SK-MEL-5 (cell line): Measurements from ENCODE around the gene TLCD3B. TPM values are rescaled to one million over a fixed set of nuclear protein-coding genes. Genes with fewer than 3 reads are reported as not detected.

ENCODE experiments used
- DNase-seq: peaks from one replicate; pipeline ENCODE4 v3.0.0-alpha.2; 2016; ENCODE audit warnings: low read depth, low spot score
- in situ Hi-C: cut with HindIII; loops from 2 replicates; pipeline ENCODE4 v1.10.0; 2016; ENCODE audit warnings: low sequenced_read_pairs, high pct_unique_total_duplicates, low pct_unique_long_range_greater_than_20kb
- total RNA-seq: library from RNA; depleted of rRNA; stranded (reverse); fragments of >200 nt; shearing (Covaris generic); gene quantifications from 2 replicates; pipeline ENCODE4 v1.2.3, GENCODE V29; 2014

Gene TLCD3B
- total RNA-seq, 1 experiment from 2014 or later: not detected

DNA sequence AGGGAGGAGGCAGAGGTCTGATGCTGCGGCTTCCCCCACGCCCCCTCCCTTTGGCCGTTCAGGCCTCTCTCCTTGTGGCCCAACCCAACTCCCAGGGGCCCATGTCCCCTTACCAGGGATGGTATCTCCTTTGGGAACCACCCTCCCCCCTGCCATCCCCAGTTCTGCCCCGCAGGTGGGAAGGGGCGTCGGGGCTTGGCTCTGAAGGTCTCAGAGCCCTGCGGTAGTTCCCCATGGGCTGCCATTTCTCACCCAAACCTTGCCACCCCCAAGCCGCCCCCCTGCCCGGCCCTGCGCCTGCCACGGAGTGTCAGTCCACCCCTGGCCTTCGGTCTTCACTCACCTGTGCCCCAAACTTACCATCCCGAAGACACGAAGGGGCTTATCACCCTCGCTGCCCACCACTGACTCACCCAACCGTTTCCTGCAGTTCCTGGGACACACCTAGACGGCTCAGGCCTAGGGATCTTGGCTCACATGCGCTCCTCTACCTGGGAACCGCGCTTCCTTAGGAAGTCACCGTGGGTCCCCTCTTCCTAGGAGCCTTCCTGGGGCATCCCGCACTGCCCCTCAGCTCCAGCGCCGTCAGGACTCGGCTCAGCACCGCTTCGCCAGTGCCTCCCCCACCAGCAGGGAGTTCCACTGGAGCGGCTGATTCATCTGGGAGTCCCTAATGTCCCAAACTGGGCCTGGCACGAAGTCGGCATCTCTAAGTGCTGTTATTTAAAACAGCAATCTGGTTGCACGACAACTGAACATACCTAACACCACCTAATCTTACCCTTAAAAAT is 19.2 kb downstream of the TLCD3B start:
- no peak for DNase-seq
- in situ Hi-C loops: no loop called here

DNA sequence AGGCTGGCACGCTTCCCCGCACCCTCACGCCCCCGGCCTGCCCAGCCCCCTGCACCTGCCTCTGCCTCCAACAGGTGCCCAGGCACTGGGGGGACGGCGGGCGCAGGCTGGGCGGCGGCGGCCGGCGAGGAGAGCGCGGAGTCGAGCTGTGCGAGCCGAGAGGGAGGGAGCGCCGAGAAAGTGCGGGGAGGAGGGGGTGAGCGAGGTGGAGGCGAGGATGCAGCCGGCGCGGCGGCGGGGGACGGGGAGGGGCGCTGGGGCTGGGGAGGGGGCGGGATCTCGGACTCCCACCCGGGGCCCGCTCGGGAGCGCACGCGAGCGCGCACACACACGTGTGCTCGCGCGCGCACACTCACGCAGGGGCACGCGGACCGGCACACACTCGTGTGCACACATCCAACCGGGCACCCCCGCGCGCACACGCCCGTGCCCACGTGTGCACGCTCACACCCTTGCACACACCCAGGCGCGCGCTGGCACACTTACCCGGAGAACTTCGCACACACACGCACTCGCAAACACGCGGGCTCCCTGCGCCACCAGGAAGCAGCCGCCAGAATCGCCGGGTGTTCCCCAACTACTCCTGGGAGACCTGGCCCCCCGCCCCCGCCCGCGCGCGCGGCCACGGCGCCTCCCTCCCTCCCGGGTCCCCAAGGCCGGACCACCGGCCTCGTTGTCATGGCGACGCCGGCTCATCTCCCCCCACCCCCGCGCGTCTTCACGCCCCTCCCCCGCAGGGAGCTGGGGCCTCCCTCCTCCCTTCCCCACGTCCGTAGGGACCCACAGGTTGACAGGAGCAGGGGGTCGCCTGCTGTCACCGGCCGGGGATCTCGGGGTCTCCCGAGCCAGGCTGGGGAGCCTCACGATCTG is 20.0 kb downstream of the TLCD3B start, which contains the start of gene DOC2A:
DOC2A (minus strand) TSS at position 184 of the 870 bp plus-strand sequence. CDS start 805 bp downstream, outside the sequence.
- in situ Hi-C loops: no loop called here
- DNase-seq: no peak

DNA sequence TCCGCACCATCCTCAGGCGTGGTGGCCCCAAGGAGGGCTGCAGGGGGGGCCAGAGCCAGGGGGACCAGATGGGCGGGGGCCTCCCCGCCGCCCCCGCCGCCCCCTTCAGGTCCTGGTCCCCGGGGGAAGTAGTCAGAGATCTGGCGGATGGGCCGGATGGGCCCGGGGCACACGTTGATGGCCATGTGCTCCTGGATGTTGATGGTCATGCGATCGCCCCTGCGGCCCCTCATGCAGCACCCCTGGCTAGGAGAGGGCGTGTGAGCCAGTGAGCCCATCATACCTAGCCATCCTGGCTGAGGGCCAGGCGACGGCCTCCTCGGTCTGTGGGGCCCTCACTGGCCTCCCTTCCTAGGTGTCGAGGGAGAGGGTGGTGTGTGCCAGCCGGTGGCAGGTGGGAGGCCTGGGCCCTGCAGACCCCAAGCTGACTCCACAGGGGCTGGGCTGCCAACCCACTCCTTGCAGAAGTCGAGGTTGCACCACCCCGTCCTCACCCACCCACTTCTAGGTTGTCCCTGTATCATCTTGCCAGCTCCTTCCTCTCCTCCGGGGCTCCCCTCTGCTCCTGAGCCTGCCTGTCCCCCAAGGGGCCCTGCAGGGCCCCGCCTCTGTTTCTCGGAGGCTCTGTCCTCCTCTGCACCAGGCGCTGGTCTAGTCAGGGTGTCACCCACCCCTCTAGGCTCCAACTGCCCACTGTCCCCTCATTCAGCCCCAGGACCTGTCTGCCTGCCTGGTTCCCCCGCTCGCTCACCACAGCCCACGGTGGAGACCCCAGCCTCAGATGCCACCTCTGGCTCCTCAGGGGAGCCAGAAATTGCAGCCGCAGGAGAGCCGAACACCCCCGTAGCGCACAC is 20.9 kb downstream of the TLCD3B start:
- DNase-seq: no peak
- in situ Hi-C loops: no loop called here

DNA sequence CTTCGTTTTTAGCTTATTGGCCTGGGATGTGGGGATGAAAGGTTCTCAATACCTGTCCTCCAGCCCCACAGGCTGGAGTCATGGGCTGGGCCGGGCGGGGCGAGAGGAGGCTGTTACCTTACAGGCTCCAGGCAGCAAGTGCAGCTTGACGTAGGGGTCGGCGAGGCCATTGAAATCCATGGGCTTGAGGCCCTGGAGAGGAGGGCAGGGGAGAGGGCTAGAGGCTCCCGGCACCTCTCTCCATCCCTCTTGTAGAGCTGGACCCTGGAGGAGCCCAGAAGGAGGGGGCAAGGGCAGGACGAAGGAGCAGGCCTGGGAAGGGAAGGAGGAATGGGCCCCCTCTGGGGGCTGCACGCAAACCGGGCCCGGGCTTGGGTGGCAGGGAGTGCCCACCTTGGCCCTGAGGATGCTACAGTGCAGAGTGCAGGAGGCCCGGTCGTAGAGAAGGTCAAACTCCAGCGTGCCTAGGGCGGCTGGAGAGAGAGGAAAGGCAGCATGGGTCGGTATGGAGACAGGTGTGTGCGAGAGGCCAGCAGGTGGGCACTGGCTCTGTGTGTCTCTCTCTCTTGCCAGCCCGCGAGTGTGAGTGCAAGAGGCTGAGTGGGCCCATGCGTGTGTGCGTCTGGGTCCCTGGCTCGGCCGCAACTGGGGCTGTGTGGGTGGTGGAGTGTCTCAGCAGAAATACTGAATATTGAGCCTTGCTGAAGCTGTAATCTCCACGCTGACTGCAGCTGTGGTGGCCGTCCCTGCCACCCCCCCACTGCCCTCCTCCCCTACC is 21.8 kb downstream of the TLCD3B start:
- in situ Hi-C loops: no loop called here
- no peak for DNase-seq

DNA sequence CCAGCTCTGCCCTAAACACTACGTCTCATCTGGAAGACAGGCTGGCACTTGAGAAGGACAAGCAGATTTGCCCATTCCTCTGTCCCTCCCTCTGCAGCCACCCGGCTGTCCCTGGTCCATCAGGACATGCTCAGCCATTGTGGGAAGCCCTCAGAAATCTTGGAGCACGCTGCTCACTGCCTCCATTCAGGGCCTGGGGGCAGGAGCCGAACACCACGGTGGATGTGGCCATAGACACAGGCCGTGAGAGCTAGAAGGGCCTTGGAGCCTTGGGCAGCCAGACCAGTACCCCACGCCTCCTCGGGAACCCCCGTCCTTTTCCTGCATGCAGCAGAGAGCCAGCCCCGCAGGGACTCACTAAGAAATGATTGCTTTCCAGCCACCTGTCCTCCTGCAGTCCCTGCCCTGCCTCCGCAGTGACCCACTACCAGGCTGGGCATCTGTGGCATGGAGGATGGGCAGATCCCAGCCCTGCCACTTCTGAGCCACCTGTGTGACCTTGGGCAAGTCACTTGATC is 23.6 kb downstream of the TLCD3B start:
- DNase-seq: no peak
- in situ Hi-C loops: no loop called here

DNA sequence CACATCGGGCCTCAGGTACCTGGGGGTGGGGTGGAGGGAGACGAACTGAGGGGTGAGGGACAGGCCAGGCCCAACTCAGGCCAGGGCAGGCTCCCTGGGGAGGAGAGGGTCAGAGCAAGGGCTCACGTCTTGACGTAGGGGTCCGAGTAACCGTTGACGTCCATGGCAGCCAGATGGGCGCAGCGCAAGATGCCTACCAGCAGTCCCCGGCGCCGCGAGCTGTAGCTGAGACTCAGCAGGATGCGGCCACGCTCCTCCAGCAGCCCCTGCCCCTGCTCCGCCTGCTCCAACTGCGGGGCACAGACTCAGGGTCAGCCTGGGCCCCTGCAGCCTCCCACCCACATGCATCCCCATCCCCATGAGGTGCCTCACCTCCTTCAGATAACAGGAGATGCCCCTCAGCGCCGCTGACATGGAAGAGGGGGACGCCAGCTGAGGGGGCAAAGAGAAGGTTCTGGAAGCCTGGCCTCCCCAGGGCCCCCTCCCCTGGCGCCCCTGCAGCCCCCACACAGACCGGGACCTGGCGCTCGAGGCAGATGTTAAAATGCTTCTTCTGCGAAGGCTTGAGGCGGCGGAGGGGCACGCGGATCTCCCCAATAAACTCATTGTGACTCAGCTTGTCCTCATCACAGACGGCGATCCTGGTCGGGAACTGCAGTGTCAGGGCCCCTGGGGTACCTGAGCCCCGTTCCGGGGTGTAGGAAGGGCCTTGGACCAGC is 24.3 kb downstream of the TLCD3B start:
- DNase-seq: no peak
- in situ Hi-C loops: no loop called here

DNA sequence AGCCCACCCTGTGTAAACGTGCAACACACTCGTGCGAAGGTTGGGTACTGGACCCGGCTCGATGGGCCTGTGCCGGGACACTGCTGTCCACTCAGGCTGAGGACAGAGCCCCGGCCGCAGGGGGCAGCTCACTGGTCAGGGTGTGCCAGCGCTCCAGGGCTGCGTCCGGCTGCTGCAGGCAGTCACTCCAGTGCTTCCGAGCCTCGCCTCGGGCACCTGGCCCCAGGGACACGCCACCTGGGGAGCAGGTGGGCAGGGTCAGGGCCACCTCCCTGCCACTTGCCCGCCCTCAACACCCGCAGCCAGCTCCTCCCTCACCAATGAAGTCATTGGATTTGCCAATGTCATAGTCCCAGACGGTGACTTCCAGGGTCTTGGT is 25.0 kb downstream of the TLCD3B start:
- DNase-seq: no peak
- in situ Hi-C loops: no loop called here

DNA sequence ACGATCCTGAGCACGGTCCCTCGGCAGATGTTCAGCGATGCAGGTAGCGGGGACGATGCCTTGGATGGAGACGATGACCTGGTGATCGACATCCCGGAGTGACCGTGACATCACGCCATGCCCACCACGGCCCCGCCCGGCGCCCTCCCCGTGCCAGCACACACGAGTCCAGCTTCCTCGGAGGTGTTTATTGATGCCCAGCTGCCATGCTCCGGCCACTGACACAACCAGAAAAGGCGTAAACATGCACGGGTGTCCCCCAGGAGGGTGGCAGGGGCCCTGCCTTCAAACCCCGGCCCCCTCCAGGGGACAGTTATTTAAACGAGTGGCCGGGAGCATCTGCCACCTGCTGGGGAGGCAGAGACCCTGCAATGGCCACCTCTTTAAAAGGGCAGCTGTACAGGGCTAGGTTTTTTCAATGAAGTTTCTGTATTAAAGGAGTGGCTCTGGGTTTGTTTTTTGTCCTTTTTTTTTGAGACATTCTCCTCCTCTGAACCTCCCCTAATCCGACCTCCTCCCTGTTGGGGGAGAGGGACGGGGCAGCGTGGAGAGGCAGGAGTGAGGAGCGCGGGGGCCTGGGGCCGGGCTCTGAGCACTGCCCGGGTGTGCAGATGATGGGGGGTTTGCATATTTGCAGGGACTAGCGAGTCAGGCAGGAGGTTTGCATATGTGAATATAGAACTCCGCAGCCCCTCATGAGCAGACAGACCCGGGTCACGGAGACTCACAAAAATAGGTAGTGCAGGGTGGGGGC is 25.6 kb downstream of the TLCD3B start:
- peak; percentile 51 for DNase-seq
- in situ Hi-C loops: no loop called here

DNA sequence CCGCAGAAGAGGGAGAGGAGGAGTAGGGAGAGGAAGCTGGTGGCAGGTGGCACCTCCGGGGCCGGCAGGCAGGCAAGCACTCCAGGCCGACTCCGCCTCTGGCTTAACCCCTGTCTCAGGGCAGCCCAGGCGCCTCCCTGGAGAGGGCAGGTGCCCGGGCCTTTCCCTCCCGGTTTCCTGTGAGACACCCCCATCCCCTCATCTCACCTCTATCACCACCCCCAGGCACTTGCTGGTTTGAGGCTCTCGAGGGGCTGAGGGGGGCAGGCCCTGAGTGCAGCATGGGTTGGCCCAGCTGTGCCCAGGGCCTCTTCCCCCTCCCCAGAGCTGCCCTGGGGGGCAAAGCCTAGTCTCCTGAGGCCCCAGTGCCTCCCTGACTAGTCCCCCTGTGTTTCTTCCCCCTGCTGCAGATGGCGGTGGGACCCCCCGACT is 26.2 kb downstream of the TLCD3B start:
- in situ Hi-C loops: no loop called here
- DNase-seq: no peak

DNA sequence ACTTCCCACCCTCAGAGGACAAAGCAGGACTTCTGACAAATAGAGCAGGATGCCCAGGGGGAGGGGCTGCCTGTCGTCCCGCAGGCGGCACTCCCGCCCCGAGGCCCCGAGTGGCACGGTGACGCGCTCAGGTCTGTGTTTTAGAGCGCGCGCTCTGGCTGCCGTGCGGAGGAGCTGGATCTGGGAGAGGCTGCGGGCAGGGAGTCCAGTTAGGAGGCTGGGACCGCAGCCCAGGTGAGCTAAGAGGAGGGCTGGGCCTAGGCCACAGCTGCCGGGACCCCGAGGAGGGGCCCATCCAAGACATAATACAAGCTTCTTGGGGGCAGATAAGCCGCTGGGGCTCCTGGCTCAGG is 26.7 kb downstream of the TLCD3B start:
- DNase-seq: no peak
- in situ Hi-C loops: no loop called here

DNA sequence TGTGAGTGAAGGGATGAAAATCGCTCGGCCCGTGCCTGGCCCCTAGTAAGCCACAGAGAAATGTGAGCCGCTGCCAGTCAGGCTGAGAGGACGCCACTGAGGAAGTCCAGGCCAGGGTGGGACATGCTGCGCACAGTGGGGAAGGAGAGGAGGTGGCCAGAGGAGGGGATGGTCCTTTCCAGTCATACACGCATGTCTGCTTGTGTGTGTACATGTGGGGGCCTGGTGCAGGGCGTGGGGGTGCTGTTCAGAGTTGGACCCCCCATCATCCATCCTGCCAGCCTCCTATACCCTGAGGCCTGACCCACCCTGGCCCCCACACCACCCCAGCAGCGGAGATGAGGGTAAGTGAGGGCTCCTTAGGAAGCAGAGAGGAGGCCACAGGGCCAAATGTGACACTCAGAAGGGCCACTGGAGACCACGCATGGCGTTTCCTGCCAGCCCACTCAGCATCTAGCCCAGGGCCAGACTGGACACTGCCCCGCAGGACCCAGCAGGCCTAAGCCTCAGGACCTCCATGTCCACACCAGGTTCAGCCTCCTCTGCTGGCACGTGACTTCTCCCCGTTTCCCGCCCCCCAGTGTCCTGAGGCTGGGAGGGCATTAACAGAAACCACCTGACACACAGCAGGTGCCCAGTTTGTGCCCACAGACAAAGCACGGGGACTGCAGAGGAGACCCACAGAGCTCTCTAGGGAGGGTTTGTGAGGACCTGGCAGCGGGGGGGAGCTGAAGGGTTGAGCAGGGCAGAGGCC is 27.2 kb downstream of the TLCD3B start:
- in situ Hi-C loops: no loop called here
- no peak for DNase-seq

DNA sequence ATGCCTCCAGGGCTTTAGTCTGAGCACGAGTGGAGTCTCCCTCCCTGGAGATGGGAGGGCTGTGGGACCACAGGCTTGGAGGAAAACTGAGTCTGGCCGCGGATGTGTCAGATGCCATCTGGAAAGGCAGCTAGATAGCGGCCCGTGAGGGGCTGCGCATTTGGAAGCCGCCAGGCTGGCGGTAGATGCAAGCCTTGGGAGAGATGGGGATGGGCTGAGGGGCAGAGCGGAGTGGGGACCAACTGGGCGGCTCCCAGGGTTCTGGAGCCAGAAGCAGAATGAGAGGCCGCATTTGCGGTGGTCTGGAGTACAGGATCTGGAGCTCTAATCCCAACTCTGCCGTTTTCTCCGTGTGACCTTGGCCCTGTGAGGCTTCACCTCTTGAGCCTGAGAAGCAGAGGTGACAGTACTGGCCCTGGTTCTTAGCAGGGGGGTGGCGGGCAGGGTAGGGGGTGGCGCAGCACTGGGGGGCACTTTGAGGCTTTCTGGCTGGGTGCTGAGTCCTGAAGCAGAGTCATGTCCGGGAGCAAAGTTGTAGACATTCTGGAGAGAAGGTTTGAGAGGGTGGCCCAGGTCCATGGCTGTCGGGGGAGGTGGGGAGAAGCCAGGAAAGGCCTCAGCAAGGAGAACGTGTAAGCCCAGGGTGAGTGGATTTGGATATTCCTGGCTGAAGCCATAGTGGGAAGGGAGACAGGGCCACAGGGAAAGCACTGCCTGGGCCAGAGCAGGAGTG is 28.3 kb downstream of the TLCD3B start:
- in situ Hi-C loops: no loop called here
- DNase-seq: no peak

DNA sequence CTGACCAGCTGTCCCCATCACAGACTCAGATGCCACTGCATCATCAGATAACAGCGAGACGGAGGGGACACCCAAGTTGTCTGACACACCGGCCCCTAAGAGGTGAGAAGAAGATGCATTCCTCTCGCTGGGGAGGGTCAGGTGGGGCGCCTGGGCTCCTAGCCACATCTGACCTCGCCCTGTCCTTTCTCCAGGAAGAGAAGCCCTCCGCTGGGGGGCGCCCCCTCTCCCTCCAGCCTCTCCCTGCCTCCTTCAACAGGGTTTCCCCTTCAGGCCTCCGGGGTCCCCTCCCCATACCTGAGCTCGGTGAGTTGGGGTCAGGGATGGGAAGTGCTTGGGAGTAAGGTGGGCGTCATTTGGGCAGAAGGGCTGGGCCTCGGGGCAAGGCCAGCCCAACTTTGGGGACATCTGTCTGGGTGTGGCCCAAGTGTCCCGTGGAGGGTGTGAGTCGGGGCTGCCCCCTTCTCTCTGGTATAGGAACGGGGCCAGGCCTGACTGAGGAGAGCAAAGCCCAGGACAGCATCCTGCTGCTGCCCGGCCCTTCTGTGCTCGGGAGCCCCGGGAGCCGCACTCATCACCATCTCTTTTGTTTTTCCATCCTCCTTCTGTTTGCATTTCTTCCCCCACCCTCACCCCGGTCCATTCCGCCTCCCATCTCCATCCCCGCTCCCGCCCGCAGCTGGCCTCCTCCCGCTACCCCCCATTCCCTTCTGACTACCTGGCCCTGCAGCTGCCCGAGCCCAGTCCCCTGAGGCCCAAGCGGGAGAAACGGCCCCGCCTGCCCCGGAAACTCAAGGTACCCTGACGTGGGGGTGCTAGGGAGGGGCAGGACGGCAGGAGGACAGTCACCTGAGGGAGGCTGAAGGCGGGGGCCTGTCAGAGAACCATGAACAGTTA is 30.1 kb downstream of the TLCD3B start:
- in situ Hi-C loops: no loop called here
- DNase-seq: no peak

DNA sequence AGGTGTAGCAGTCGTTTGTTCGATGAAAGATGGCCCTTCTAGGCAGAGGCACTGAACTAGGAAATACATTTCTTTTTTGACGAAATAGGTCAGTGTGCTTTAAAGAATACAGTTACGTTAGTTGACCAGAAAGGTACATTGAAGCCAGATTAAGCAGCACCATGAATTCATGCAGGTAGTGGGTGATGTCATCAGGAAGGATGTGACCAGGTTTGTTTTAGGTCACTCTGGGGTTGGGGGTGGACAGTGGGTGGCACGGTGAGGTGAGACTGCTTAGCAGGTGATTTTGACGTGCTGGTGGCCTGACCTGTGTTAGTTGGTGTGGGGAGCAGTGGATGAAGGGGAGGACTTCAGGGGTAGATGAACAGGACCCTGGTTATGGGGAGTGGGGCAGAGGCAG is 31.5 kb downstream of the TLCD3B start:
- in situ Hi-C loops: no loop called here
- DNase-seq: no peak
